HL-60 (cell line): Measurements from ENCODE around the gene PRDM1.

ENCODE experiments used
- DNase-seq, 2 experiments: peaks; one replicate each; pipeline ENCODE4 v3.0.0-alpha.2; 2010 to 2020; ENCODE audit warnings: low read depth in 1 of 2, low spot score in 1 of 2
- H3K27ac ChIP-seq: fragments of 250-450 bp; sonication (Bioruptor Pico); replicated peaks from 2 replicates; pipeline ENCODE4 v1.5.1; 2020; ENCODE audit warnings: mild to moderate bottlenecking, moderate library complexity
- H3K27me3 ChIP-seq: fragments of 250-450 bp; sonication (Bioruptor Pico); 2 replicates; pipeline ENCODE4 v1.5.1; 2021; ENCODE audit warnings: mild to moderate bottlenecking, moderate library complexity; ENCODE audit not compliant: insufficient read depth, poor library complexity, severe bottlenecking
- H3K4me3 ChIP-seq: replicated peaks from 2 replicates; pipeline ENCODE4 v1.5.1; 2011; ENCODE audit warnings: mild to moderate bottlenecking, control low read depth, low read length; ENCODE audit not compliant: insufficient read depth
- CTCF ChIP-seq: IDR thresholded peaks from one replicate; pipeline ENCODE4 v1.5.1; 2011; ENCODE audit warnings: low read length, control low read depth, inconsistent platforms; ENCODE audit not compliant: insufficient read depth
- GABPA ChIP-seq: IDR thresholded peaks from 2 replicates; pipeline ENCODE4 v1.6.1; 2012; ENCODE audit warnings: low read depth
- POLR2AphosphoS5 ChIP-seq: IDR thresholded peaks from 2 replicates; pipeline ENCODE4 v1.6.1; 2012; ENCODE audit warnings: low read depth
- REST ChIP-seq: IDR thresholded peaks from 2 replicates; pipeline ENCODE4 v1.6.1; 2012; ENCODE audit warnings: low read depth; ENCODE audit not compliant: insufficient replicate concordance
- SPI1 ChIP-seq: IDR thresholded peaks from 2 replicates; pipeline ENCODE4 v1.6.1; 2012; ENCODE audit warnings: low read depth, mild to moderate bottlenecking, borderline replicate concordance

The PRDM1 gene

GRCh38 chr6:106100755-106101154, 14.6 kb downstream of the PRDM1 start:
- no peak for TF ChIP-seq REST
- no peak for TF ChIP-seq SPI1
- no peak for TF ChIP-seq CTCF
- no peak for TF ChIP-seq POLR2AphosphoS5
- no peak for TF ChIP-seq GABPA
- no peak for DNase-seq
- Histone ChIP-seq H3K4me3 (no peak overlapping the region), H3K27me3 (no peaks in the 10 kb centered on the region), H3K27ac (no peak overlapping the region)

- DNase-seq: no peak
- no peak overlapping the region for H3K4me3 ChIP-seq
- TF ChIP-seq SPI1: no peak
- no peak for TF ChIP-seq POLR2AphosphoS5
- TF ChIP-seq REST: no peak
- TF ChIP-seq GABPA: no peak
- no peak for TF ChIP-seq CTCF
- no peak overlapping the region for H3K27ac ChIP-seq
- H3K27me3 ChIP-seq: no peaks in the 10 kb centered on the region
These were observed 15.3 kb downstream of the PRDM1 start for GRCh38 chr6:106101466-106101865.

GRCh38 chr6:106102034-106102433, 15.9 kb downstream of the PRDM1 start:
- no peak for DNase-seq
- no peak overlapping the region for H3K27ac ChIP-seq

More at GRCh38 chr6:106102034-106102433, 15.9 kb downstream of the PRDM1 start:
- no peaks in the 10 kb centered on the region for H3K27me3 ChIP-seq
- no peak for TF ChIP-seq SPI1
- no peak for TF ChIP-seq REST
- TF ChIP-seq CTCF: no peak
- TF ChIP-seq GABPA: no peak
- TF ChIP-seq POLR2AphosphoS5: no peak
- no peak overlapping the region for H3K4me3 ChIP-seq
